COLO668 (cell line): Measurements from ENCODE around the gene PDS5A.
"Not testable (repeated sequence)": the region's sequence is repeated elsewhere in the genome, so short reads cannot be mapped to it uniquely, and the experiment has no call there.

ENCODE experiments used
- DNase-seq: peaks from one replicate; lab custom pipeline; 2025; ENCODE audit not compliant: unreplicated experiment; lab: John Stamatoyannopoulos, UW

The PDS5A gene

GRCh38 chr4:39977489-39978377 is at the start of gene PDS5A:
Gene PDS5A, minus strand, starts transcription at chr4:39977911. Its CDS starts 1,334 bp downstream, at chr4:39976577.
- DNase-seq = peak; percentile 97

- not testable (repeated sequence) for DNase-seq
Observed at GRCh38 chr4:40024049-40024448, 46.3 kb upstream of the PDS5A start.

DNA sequence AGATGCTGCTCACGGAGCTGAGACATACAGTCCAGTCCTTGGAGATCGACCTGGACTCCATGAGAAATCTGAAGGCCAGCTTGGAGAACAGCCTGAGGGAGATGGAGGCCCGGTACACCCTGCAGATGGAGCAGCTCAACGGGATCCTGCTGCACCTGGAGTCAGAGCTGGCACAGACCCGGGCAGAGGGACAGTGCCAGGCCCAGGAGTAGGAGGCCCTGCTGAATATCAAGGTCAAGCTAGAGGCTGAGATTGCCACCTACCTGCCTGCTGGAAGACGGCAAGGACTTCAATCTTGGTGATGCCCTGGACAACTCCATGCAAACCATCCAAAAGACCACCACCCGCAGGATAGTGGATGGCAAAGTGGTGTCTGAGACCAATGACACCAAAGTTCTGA is 43.4 kb upstream of the PDS5A start:
- not testable (repeated sequence) for DNase-seq

- DNase-seq = no peak
Observed at GRCh38 chr4:40020221-40020620, 42.5 kb upstream of the PDS5A start.

GRCh38 chr4:40016007-40016406 is 38.3 kb upstream of the PDS5A start:
- DNase-seq = no peak

DNA sequence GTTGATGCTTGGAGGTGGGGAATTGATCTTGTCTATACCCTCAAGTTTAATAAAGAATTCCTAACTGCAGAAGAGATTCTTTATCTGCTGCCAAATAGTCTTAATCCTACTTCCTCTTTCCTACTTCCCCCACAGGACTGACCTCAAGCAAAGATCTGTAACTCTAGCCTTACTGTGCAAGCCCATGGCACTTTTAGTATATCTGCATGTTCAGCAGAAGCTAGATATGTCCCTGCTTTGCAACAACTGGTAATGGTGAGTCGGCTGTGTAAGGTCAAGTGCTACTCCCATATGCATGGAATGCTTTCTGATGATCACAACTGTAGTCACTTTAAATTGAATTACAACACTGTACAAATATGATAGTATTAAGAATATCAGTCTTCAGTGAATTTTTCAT is 26.3 kb upstream of the PDS5A start:
- DNase-seq = no peak

DNA sequence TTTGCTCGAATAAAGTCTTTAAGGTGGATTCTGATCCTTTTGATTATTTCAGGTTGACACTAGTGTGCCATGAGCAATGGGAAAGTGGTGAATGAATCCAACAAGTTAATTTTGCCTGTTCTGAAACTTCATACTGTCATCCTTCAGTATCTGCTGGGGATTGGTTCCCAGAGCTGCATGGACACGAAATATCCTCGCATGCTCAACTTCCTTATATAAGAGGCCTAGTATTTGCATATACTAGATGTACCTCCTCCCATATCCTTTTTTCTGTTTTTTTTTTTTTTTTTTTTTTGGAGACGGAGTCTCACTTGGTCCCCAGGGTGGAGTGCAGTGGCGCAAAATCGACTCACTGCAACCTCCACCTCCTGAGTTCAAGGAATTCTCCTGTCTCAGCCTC is 23.0 kb upstream of the PDS5A start:
- no peak for DNase-seq

GRCh38 chr4:39998659-39999345 is 21.1 kb upstream of the PDS5A start:
- no peak for DNase-seq

- no peak for DNase-seq
Observed at GRCh38 chr4:39996811-39997210, 19.1 kb upstream of the PDS5A start.

GRCh38 chr4:39994406-39994805 is 16.7 kb upstream of the PDS5A start:
- DNase-seq = no peak

DNA sequence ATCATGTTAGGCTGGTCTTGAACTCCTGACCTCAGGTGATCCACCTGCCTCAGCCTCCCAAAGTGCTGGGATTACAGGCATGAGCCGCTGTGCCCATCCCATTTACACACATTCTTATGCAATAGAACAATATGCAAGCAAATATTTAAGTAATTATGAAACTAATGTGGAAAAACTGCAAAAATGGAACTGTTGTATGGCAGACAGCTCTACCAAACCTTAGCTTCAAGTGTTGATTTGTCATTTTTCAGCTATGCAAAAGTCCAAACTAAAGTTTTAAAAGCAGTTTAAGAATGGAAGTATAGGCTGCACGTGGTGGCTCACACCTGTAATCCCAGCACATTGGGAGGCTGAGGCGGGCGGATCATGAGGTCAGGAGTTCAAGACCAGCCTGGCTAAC is 11.7 kb upstream of the PDS5A start:
- not testable (repeated sequence) for DNase-seq

- DNase-seq = no peak
Observed at GRCh38 chr4:39987485-39987884, 9.8 kb upstream of the PDS5A start.

- no peak for DNase-seq
Observed at GRCh38 chr4:39978904-39979303, 1.2 kb upstream of the PDS5A start.

- DNase-seq = no peak
Observed at GRCh38 chr4:39978378-39978775, 666 bp upstream of the PDS5A start.

- peak; percentile 66 for DNase-seq
Observed at GRCh38 chr4:39976945-39977488, 694 bp downstream of the PDS5A start.

DNA sequence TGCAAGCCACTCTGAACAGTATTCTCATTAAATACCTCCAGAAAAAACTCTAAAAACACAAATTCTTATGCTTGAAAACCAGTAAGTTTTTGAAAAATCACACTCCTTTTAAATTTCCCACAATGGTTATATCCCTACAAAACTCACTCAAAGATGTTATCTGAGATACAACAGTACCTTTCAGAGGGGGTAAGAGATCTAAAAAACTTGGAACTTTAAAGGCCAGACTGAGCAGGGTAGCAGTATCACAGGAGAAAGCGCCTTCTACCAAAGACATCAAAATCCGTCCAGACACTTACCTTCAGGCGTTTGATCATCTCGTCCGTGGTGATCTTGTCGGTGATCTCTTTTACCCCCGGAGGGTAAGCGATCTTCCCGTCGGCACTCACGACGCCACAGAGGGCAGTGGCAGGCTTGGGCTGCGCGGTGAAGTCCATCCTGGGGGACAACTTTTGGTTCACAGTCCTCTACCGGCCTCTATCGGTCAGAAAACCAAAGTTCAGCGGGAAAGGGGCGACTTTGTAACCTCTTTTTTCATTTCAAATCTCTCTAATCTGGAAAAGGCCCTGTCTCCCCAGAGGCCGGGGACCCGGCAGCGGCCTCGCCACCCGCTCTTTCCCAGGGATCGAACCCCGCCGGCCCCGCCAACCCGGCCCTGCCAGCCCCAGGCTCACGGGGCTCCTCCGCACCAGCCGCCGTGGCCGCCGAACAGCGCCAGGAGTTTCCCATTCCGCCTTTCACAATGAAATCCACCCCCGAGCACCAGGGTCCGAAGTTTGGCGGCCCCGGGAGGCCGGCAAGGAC is 1.4 kb downstream of the PDS5A start:
- DNase-seq = peak; percentile 71

DNA sequence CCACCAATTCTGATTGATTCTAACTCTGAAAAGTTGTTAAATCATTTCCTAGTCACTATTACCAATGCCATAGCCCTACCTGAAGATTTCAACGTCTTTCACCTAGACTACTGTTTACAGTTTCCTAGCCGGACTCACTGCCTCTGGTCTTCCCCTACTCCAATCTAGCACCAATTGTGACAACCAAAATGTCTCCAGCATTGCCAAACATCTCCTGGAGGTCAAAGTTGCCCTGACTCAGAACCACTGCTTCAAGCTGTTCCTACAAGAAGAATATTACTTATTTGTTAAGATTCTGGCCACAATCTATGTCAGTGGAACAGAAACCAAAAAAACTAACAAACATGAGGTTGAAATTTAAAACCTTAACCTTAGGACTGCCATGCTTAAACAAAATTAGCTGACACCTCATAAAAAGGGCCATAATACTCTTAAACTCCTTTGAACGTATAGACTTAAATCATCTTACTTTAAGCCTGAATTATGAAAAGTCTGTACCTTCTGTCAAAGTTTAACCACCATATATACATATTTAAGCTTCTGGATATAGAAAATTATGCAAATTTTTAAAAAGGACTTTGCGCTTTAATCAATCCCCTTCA is 2.1 kb downstream of the PDS5A start:
- no peak for DNase-seq

DNA sequence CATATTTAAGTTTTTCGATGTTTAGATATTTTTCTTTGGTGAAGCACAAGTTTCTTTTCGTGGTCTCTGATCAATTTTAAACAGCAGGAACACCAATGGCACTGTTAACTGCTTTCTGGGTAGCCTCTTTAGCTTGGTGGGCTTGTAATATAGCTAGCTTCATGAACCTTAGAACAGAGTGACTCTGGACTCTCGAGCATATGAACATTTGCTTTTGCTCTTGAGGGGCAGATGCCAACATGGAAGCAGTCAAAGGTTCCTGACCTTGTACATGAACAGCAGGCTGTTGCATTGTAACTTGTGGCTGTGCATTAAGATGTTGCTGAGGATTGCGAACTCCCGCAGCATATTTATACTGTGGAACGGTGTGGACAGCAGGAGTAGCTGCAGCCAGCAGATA is 4.7 kb downstream of the PDS5A start:
- not testable (repeated sequence) for DNase-seq

DNA sequence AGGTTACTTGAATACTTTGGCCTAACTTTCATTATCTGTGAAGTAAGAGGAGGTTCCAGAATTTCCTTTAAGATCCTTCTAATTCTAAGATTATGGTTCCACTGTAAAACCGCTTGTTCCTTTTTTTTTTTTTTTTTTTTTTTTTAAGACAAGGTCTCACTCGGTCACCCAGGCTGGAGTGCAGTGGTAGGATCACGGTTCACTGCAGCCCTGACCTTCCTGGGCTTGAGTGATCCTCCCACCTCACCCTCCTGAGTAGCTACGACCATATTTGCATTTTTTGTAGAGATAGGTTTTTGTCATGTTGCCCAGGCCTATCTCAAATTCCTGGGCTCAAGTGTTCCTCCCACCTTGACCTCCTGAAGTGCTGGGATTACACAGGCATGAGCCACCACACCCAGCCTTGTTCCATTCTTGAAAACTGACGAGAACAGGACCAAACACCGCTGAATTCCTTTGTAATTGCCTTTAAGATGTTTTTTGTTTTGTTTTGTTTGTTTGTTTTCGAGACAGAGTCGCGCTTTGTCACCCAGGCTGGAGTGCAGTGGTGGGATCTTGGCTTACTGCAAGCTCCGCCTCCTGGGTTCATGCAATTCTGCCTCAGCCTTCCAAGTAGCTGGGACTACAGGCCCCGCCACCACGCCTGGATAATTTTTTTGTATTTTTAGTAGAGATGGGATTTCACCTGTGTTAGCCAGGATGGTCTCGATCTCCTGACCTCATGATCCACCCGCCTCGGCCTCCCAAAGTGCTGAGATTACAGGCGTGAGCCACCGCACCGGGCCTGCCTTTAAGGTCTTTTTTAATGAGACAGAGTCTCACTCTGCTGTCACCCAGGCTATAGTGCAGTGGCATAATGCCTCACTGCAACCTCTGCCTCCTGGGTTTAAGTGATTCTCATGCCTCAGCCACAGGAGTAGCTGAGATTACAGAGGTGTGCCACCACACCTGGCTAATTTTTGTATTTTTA is 6.8 kb downstream of the PDS5A start:
- no peak for DNase-seq

- DNase-seq = no peak
Observed at GRCh38 chr4:39963656-39964055, 14.1 kb downstream of the PDS5A start.
